ENCODE data around the gene ADH7.

ADH7 gene

GRCh38 chr4:99400831-99401230 lies 34.3 kb downstream of the ADH7 start:
- no peak for TF ChIP-seq CTCF (IDR thresholded peaks at IDR 0.05; ENCODE audit: insufficient read depth, low read depth, low read length, missing control alignments)
- no peak for DNase-seq (ENCODE audit: low read depth)
- no peak overlapping the region for H3K4me3 ChIP-seq (ENCODE audit: low read depth, low read length)

GRCh38 chr4:99399017-99399416 lies 36.1 kb downstream of the ADH7 start:
- no peak for TF ChIP-seq CTCF (IDR thresholded peaks at IDR 0.05; ENCODE audit: insufficient read depth, low read depth, low read length, missing control alignments)
- DNase-seq (ENCODE audit: low read depth), result no peak
- no peak overlapping the region for H3K4me3 ChIP-seq (ENCODE audit: low read depth, low read length)

GRCh38 chr4:99395595-99396364 lies 39.4 kb downstream of the ADH7 start:
- no peak overlapping the region for H3K4me3 ChIP-seq (ENCODE audit: low read depth, low read length)
- TF ChIP-seq CTCF (IDR thresholded peaks at IDR 0.05; ENCODE audit: insufficient read depth, low read depth, low read length, missing control alignments), result no peak
- DNase-seq (ENCODE audit: low read depth), result no peak

- no peak for TF ChIP-seq CTCF (IDR thresholded peaks at IDR 0.05; ENCODE audit: insufficient read depth, low read depth, low read length, missing control alignments)
- no peak overlapping the region for H3K4me3 ChIP-seq (ENCODE audit: low read depth, low read length)
- DNase-seq (ENCODE audit: low read depth), result no peak
Observed at GRCh38 chr4:99394896-99395295, 40.2 kb downstream of the ADH7 start.

GRCh38 chr4:99390055-99390454 lies 45.1 kb downstream of the ADH7 start:
- no peak overlapping the region for H3K4me3 ChIP-seq (ENCODE audit: low read depth, low read length)
- no peak for DNase-seq (ENCODE audit: low read depth)
- TF ChIP-seq CTCF (IDR thresholded peaks at IDR 0.05; ENCODE audit: insufficient read depth, low read depth, low read length, missing control alignments), result no peak

GRCh38 chr4:99389606-99390005 lies 45.5 kb downstream of the ADH7 start:
- TF ChIP-seq CTCF (IDR thresholded peaks at IDR 0.05; ENCODE audit: insufficient read depth, low read depth, low read length, missing control alignments), result no peak
- DNase-seq (ENCODE audit: low read depth), result no peak
- no peak overlapping the region for H3K4me3 ChIP-seq (ENCODE audit: low read depth, low read length)

Data from GM12865 (cell line).